Thoracic aorta (tissue), 2 donors: ENCODE data around the gene FXYD4. TPM values are rescaled to one million over a fixed set of nuclear protein-coding genes. Genes with fewer than 3 reads are reported as not detected.

Experiments used
- ATAC-seq: fragments of 150-250 bp; one replicate; pipeline ENCODE4 v1.8.0; 2017; ENCODE audit warnings: low read depth; ENCODE audit not compliant: insufficient number of reproducible peaks, low FRiP score
- DNase-seq: peaks from one replicate; pipeline ENCODE4 v3.0.0-alpha.2; 2020; ENCODE audit warnings: low spot score
- H3K27ac ChIP-seq, 2 donors: fragments of 200-600 bp; sonication (generic); 1 replicate in 1 of 2; 2 replicates in 1 of 2; pipeline ENCODE4 v1.5.1; 2016; ENCODE audit warnings: mild to moderate bottlenecking in 2 of 2, moderate library complexity in 2 of 2
- H3K27me3 ChIP-seq: fragments of 200-600 bp; sonication (generic); replicated peaks from 2 replicates; pipeline ENCODE4 v1.6.0; 2016; ENCODE audit warnings: mild to moderate bottlenecking; ENCODE audit not compliant: insufficient read depth
- H3K36me3 ChIP-seq: fragments of 200-600 bp; sonication (generic); one replicate; pipeline ENCODE4 v1.5.1; 2016
- H3K4me1 ChIP-seq, 2 donors: fragments of 200-600 bp; sonication (generic); 1 replicate in 1 of 2; 2 replicates in 1 of 2; pipeline versions ENCODE4 v1.5.1 to v1.6.0; 2016; ENCODE audit warnings: low read depth in 2 of 2, mild to moderate bottlenecking in 1 of 2; ENCODE audit not compliant: control insufficient read depth in 1 of 2
- H3K4me3 ChIP-seq: fragments of 200-600 bp; sonication (generic); 2 replicates; pipeline ENCODE4 v1.5.1; 2016; ENCODE audit warnings: mild to moderate bottlenecking
- H3K9me3 ChIP-seq: fragments of 200-600 bp; sonication (generic); 2 replicates; pipeline ENCODE4 v1.5.1; 2016
- CTCF ChIP-seq: fragments of 200-600 bp; sonication (generic); IDR thresholded peaks from one replicate; pipeline ENCODE4 v1.5.1; 2019; ENCODE audit warnings: antibody characterized with exemption
- total RNA-seq, 2 donors: library from RNA; depleted of rRNA; stranded (reverse); fragments of >200 nt; gene quantifications; one replicate each; pipeline versions ENCODE4 v1.1.0 to v1.2.3, GENCODE V29; 2016

Gene FXYD4
- total RNA-seq, 2 donors from 2014 or later, result not detected

- Histone ChIP-seq H3K27me3 (no peaks in the 10 kb centered on the region), H3K4me3 (no peak overlapping the region), H3K9me3 (no peaks in the 10 kb centered on the region), H3K36me3 (no peaks in the 10 kb centered on the region), H3K27ac (no peak overlapping the region), H3K4me1 (peaks cover 5 to 9% of the 10 kb centered on the region in 2 donors)
- DNase-seq, result no peak
- no peak for TF ChIP-seq CTCF
- no peak for ATAC-seq
Measured at GRCh38 chr10:43360086-43360485, 11.3 kb upstream of the FXYD4 start.

GRCh38 chr10:43361547-43362190 lies 9.8 kb upstream of the FXYD4 start:
- peak overlapping the region in 1 of 2 donors; percentile 36 for H3K27ac ChIP-seq
- no peak for ATAC-seq

GRCh38 chr10:43362191-43362839 lies 9.1 kb upstream of the FXYD4 start:
- DNase-seq, result peak; percentile 83
- no peaks in the 10 kb centered on the region for H3K36me3 ChIP-seq
- H3K4me1 ChIP-seq, result peaks cover 5 to 9% of the 10 kb centered on the region in 2 donors
- TF ChIP-seq CTCF, result peak; percentile 24
- H3K27ac ChIP-seq, result peak overlapping the region in 1 of 2 donors; percentile 36
- no peaks in the 10 kb centered on the region for H3K9me3 ChIP-seq
- peak overlapping the region; percentile 73 for H3K4me3 ChIP-seq
- peak; percentile 90 for ATAC-seq
- H3K27me3 ChIP-seq, result no peaks in the 10 kb centered on the region

More at GRCh38 chr10:43361547-43362190, 9.8 kb upstream of the FXYD4 start:
- TF ChIP-seq CTCF, result no peak
- H3K4me3 ChIP-seq, result peak overlapping the region; percentile 73
- no peaks in the 10 kb centered on the region for H3K36me3 ChIP-seq
- no peaks in the 10 kb centered on the region for H3K9me3 ChIP-seq
- no peaks in the 10 kb centered on the region for H3K27me3 ChIP-seq
- peaks cover 5 to 9% of the 10 kb centered on the region in 2 donors for H3K4me1 ChIP-seq
- DNase-seq, result no peak

- Histone ChIP-seq H3K9me3 (no peaks in the 10 kb centered on the region), H3K4me1 (peaks cover 5 to 9% of the 10 kb centered on the region in 2 donors), H3K4me3 (no peak overlapping the region), H3K27me3 (no peaks in the 10 kb centered on the region), H3K36me3 (no peaks in the 10 kb centered on the region), H3K27ac (no peak overlapping the region)
- no peak for TF ChIP-seq CTCF
- no peak for ATAC-seq
- no peak for DNase-seq
Measured at GRCh38 chr10:43365001-43365400, 6.4 kb upstream of the FXYD4 start.

- no peak for ATAC-seq
- TF ChIP-seq CTCF, result no peak
- H3K4me1 ChIP-seq, result no peaks in the 10 kb centered on the region
- H3K36me3 ChIP-seq, result no peaks in the 10 kb centered on the region
- H3K9me3 ChIP-seq, result no peaks in the 10 kb centered on the region
- no peaks in the 10 kb centered on the region for H3K27me3 ChIP-seq
- no peak overlapping the region for H3K27ac ChIP-seq
- H3K4me3 ChIP-seq, result no peak overlapping the region
- no peak for DNase-seq
Measured at GRCh38 chr10:43369921-43370320, 1.5 kb upstream of the FXYD4 start.
